Fibroblast of villous mesenchyme (primary cell): Measurements from ENCODE around the gene SLC38A1. TPM values are rescaled to one million over a fixed set of nuclear protein-coding genes. Genes with fewer than 3 reads are reported as not detected.

Source experiments
- DNase-seq: peaks from one replicate; pipeline ENCODE4 v3.0.0-alpha.2; 2010; ENCODE audit warnings: low read depth
- H3K4me3 ChIP-seq: 2 replicates; pipeline ENCODE4 v1.5.1; 2011; ENCODE audit warnings: low read depth, mild to moderate bottlenecking, low read length
- CTCF ChIP-seq: IDR thresholded peaks from 2 replicates; pipeline ENCODE4 v1.5.1; 2012; ENCODE audit warnings: low read depth, mild to moderate bottlenecking, low read length; ENCODE audit not compliant: insufficient read depth
- total RNA-seq: library from RNA; depleted of rRNA; stranded (reverse); fragments of >200 nt; gene quantifications from 2 replicates; pipeline ENCODE4 v1.2.3, GENCODE V29; 2012

The SLC38A1 gene
- total RNA-seq, 1 donor, result 149 TPM

- TF ChIP-seq CTCF, result no peak
- peak; percentile 24 for DNase-seq
- no peak overlapping the region for H3K4me3 ChIP-seq
Observed at GRCh38 chr12:46208370-46208769, 60.5 kb downstream of the SLC38A1 start.

GRCh38 chr12:46207644-46208043 is 61.2 kb downstream of the SLC38A1 start:
- H3K4me3 ChIP-seq, result no peak overlapping the region
- TF ChIP-seq CTCF, result no peak
- no peak for DNase-seq

DNA sequence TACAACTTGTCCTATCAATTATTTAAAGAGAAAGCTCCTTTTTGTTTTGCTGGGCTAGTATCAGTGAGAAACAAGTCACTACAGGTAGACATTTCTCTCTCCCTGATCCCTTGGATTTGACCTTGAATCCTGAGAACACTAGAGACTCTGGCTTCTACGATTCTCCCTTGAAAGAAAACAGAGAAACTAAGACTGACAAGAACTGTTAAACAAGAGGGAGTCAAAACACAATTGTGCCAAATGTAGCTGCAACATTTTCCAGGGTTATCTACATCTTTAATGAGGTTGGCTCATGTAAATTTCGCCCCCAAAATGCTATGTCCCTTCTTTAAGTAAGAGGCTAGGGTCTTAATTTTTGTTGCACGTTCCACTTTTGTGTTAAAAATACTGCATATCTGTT is 62.4 kb downstream of the SLC38A1 start:
- DNase-seq, result no peak
- no peak overlapping the region for H3K4me3 ChIP-seq
- TF ChIP-seq CTCF, result no peak

GRCh38 chr12:46205294-46205693 is 63.5 kb downstream of the SLC38A1 start:
- H3K4me3 ChIP-seq, result no peak overlapping the region
- TF ChIP-seq CTCF, result no peak
- no peak for DNase-seq

DNA sequence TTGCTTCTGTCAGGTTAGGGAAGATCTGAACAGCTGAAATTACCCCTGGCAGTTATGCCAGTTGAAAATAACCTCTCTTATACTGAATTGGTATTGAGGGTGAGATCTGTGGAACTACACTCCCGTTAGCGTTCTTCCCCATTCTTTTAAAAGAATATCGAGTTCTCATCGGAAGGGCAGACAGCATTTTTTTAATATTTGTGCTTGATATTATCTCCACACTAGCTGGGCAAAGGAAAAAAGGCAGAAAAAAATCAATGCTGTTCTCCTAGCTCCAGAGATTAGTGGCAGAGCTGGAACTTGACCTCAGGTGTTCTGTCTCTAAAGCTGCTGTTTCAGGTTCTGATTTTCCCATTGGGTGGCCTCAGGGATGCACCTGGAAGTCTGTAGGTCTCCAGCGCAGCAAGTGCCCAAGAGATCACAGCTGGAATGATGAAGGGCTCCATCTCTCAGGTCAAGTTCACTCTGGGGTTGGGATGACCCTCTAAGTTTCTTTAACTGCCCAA is 67.5 kb downstream of the SLC38A1 start:
- H3K4me3 ChIP-seq, result no peak overlapping the region
- no peak for DNase-seq
- TF ChIP-seq CTCF, result no peak

DNA sequence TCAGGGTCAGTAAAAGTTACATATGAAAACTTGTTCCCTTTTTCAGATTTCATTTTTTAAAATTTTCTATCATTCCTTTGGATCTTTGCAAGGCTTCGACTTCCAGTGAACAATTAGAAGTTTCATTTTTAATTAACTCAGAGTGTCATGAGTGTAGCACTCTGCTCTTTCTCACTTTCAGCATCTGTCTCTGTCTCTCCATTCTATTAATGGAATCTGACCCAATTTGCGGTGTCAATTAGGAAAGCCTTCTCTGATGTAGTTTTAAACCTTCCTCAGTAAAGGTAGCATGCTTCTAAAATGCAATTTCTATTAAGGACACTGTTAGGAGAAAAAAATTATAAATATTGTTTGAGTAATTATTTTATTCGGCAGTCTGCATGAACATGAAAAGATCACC is 68.3 kb downstream of the SLC38A1 start:
- no peak overlapping the region for H3K4me3 ChIP-seq
- TF ChIP-seq CTCF, result no peak
- DNase-seq, result no peak

DNA sequence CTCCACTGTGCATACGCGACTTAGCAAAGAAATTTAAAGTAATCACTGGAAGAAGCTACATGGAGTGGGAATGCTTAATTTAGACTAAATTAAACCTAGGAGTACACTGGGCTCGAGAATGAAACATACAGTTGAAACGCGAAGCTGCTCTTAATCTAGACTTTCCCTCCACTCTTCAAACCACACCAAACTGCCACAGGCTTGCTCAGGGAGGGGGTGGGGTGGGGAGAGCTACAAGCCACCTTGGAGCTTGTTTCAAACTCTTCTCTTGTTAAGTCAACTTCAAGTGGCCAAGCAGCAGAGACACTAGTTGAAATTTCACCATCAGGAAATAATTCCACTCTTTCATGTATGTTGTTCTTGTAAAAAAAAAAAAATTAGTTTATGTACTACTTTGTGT is 69.9 kb downstream of the SLC38A1 start:
- no peak for DNase-seq
- H3K4me3 ChIP-seq, result no peak overlapping the region
- TF ChIP-seq CTCF, result no peak
